ENCODE data around the gene FAM186B. TPM values are rescaled to one million over a fixed set of nuclear protein-coding genes. Genes with fewer than 3 reads are reported as not detected.
"Not testable (repeated sequence)": the region's sequence is repeated elsewhere in the genome, so short reads cannot be mapped to it uniquely, and the experiment has no call there.

FAM186B gene, protein sequence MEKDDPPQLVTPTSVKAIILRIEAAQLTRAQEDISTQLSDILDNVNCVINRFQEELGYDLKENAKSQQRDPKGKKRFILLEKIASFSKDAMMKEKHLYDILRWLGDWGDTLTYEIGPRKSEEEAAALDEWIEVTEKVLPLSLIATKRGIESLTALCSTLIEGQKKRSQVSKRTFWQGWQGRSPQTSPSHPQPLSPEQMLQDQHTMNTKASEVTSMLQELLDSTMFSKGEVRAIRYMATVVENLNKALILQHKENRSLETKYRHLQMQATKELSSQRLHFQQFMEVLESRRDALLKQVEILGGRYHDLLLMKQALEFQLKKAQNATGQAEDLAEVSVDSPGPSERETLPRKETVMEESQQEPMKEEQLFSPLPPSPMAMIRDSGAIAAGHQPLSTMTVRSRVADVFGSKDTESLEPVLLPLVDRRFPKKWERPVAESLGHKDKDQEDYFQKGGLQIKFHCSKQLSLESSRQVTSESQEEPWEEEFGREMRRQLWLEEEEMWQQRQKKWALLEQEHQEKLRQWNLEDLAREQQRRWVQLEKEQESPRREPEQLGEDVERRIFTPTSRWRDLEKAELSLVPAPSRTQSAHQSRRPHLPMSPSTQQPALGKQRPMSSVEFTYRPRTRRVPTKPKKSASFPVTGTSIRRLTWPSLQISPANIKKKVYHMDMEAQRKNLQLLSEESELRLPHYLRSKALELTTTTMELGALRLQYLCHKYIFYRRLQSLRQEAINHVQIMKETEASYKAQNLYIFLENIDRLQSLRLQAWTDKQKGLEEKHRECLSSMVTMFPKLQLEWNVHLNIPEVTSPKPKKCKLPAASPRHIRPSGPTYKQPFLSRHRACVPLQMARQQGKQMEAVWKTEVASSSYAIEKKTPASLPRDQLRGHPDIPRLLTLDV
- total RNA-seq: under 1 TPM in 3 of 4 donors, not detected in 1; 0.42 to 0.98 (median 0.44) TPM

GRCh38 chr12:49605539-49605938, at the start of gene FAM186B:
Gene FAM186B (minus strand): TSS chr12:49605639. CDS start chr12:49605477, 162 bp downstream.
- not testable (repeated sequence) for H3K27ac ChIP-seq; H3K9me3 ChIP-seq; DNase-seq (ENCODE audit: low spot score in 2 of 2); H3K27me3 ChIP-seq; H3K36me3 ChIP-seq; H3K4me3 ChIP-seq; H3K4me1 ChIP-seq
- WGBS, 2 donors: 94 to 97% methylated on average over 4 of the region's 4 CpGs

GRCh38 chr12:49654715-49655114, 49.3 kb upstream of the FAM186B start:
- no peak for DNase-seq (ENCODE audit: low spot score in 2 of 2)
- H3K9me3 ChIP-seq: no peaks in the 10 kb centered on the region
- 92 to 94% methylated on average over 5 of the region's 5 CpGs for WGBS, 2 donors
- H3K27me3 ChIP-seq: no peaks in the 10 kb centered on the region
- TF ChIP-seq POLR2A (IDR thresholded peaks at IDR 0.05) (no peak), CTCF (IDR thresholded peaks at IDR 0.05) (no peak), EP300 (IDR thresholded peaks at IDR 0.05) (no peak)
- peaks cover 5 to 100% (median 14%) of the 10 kb centered on the region in 3 donors for H3K36me3 ChIP-seq
- peaks cover 0 to 7% (median under 1%) of the 10 kb centered on the region in 4 donors for H3K4me1 ChIP-seq
- H3K27ac ChIP-seq: no peak overlapping the region
- H3K4me3 ChIP-seq: no peak overlapping the region

DNA sequence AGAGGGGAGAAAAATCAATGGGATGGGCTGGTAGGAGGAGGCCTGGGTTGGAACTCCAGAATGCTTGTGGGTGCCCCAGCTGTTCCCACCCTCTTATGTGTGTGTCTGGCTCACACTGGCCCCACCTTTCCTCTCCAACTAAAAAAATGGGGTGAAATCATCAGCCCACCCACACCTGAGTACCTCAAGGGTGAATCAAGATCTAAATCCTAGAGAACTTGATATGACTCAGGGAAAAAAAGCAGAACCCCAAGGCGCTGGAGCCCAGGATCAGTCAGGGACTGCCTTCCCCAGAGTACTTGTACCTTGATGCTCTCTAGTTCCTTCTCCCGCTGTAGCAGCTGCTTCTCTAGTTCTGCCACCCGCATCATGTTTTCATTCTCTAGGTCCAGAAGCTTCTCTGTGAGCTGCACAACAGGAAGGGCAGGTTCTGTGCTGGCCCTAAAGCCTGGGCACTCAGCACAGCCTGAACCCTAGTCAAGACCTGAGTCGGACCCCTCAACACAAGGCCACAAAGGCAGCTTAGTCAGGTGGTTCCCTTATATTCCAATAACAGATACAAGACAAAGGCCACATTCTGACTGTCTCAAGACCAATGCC, 47.6 kb upstream of the FAM186B start:
- Histone ChIP-seq H3K4me1 (peaks cover 0 to 18% (median 3%) of the 10 kb centered on the region in 4 donors), H3K4me3 (no peak overlapping the region), H3K27me3 (no peaks in the 10 kb centered on the region), H3K27ac (peak overlapping the region in 1 of 4 donors; percentile 81), H3K9me3 (no peaks in the 10 kb centered on the region), H3K36me3 (peaks cover 5 to 100% (median 14%) of the 10 kb centered on the region in 3 donors)
- DNase-seq (ENCODE audit: low spot score in 2 of 2): no peak
- WGBS, 2 donors: 89 to 94% methylated on average over 4 of the region's 4 CpGs
- TF ChIP-seq EP300 (IDR thresholded peaks at IDR 0.05) (no peak), POLR2A (IDR thresholded peaks at IDR 0.05) (no peak), CTCF (IDR thresholded peaks at IDR 0.05) (no peak)

DNA sequence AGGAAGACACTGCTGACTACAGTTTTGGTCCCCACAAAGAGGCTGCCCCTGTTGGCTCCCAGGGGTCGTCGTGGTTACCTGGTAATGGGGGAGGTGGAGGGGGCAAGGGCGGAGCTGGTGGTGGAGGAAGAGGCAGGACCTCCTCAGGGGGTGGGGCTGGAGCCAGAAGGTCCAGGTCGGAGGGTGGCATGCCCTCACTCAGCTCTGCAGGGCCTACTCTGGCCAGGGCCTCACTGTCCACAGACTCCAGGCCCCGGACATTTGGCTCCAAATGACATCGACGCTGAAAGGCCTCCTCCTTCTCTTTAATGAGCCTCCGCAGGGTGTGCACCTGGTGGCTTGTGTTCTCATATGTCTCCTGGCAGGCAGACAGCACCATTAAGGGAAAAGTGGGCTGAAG, 46.4 kb upstream of the FAM186B start:
- Histone ChIP-seq H3K27ac (peak overlapping the region in 1 of 4 donors; percentile 81), H3K36me3 (peaks cover 5 to 100% (median 7%) of the 10 kb centered on the region in 3 donors), H3K9me3 (no peaks in the 10 kb centered on the region), H3K4me1 (peaks cover 0 to 30% (median 6%) of the 10 kb centered on the region in 4 donors), H3K4me3 (no peak overlapping the region), H3K27me3 (no peaks in the 10 kb centered on the region)
- TF ChIP-seq POLR2A (IDR thresholded peaks at IDR 0.05) (no peak), EP300 (IDR thresholded peaks at IDR 0.05) (no peak), CTCF (IDR thresholded peaks at IDR 0.05) (no peak)
- no peak for DNase-seq (ENCODE audit: low spot score in 2 of 2)
- 61 to 62% methylated on average over 8 of the region's 8 CpGs for WGBS, 2 donors

GRCh38 chr12:49649892-49650291, 44.5 kb upstream of the FAM186B start:
- WGBS, 2 donors: 82 to 84% methylated on average over 5 of the region's 5 CpGs
- peaks cover 0 to 38% (median 10%) of the 10 kb centered on the region in 4 donors for H3K4me1 ChIP-seq
- H3K27ac ChIP-seq: peak overlapping the region in 1 of 4 donors; percentile 81
- TF ChIP-seq POLR2A (IDR thresholded peaks at IDR 0.05) (no peak), CTCF (IDR thresholded peaks at IDR 0.05) (no peak), EP300 (IDR thresholded peaks at IDR 0.05) (no peak)
- H3K27me3 ChIP-seq: no peaks in the 10 kb centered on the region
- H3K9me3 ChIP-seq: no peaks in the 10 kb centered on the region
- H3K36me3 ChIP-seq: peaks cover 2 to 99% (median 5%) of the 10 kb centered on the region in 3 donors
- no peak for DNase-seq (ENCODE audit: low spot score in 2 of 2)
- no peak overlapping the region for H3K4me3 ChIP-seq
